HEK293 (cell line): ENCODE results near the gene ARL3.

ENCODE experiments used
- HOXD13 ChIP-seq: sonication (generic); formaldehyde crosslinking; IDR thresholded peaks from 2 replicates; pipeline ENCODE4 v1.8.0; 2022; ENCODE audit warnings: missing genetic modification reagents, borderline replicate concordance
- SP7 ChIP-seq: fragments of 450-650 bp; formaldehyde crosslinking; IDR thresholded peaks from 2 replicates; pipeline ENCODE4 v1.5.1; 2016; ENCODE audit warnings: missing biosample characterization, missing genetic modification characterization
- ZBTB1 ChIP-seq: fragments of 450-650 bp; formaldehyde crosslinking; IDR thresholded peaks from 2 replicates; pipeline ENCODE4 v1.5.1; 2016; ENCODE audit warnings: missing biosample characterization, missing genetic modification characterization
- ZFP69B ChIP-seq: fragments of 450-650 bp; formaldehyde crosslinking; IDR thresholded peaks from 2 replicates; pipeline ENCODE4 v1.5.1; 2016; ENCODE audit warnings: missing biosample characterization, missing genetic modification characterization
- ZNF112 ChIP-seq: fragments of 450-650 bp; formaldehyde crosslinking; IDR thresholded peaks from 2 replicates; pipeline ENCODE4 v1.5.0; 2017; ENCODE audit warnings: missing biosample characterization, missing genetic modification characterization
- ZNF155 ChIP-seq: fragments of 450-650 bp; formaldehyde crosslinking; IDR thresholded peaks from 2 replicates; pipeline ENCODE4 v1.5.1; 2016; ENCODE audit warnings: missing biosample characterization, missing genetic modification characterization
- ZNF214 ChIP-seq: fragments of 450-650 bp; formaldehyde crosslinking; IDR thresholded peaks from 2 replicates; pipeline ENCODE4 v1.5.1; 2017; ENCODE audit warnings: missing biosample characterization, mild to moderate bottlenecking, missing genetic modification characterization, borderline replicate concordance
- ZNF266 ChIP-seq: fragments of 450-650 bp; formaldehyde crosslinking; IDR thresholded peaks from 2 replicates; pipeline ENCODE4 v1.5.1; 2016; ENCODE audit warnings: missing biosample characterization, missing genetic modification characterization, low read depth
- ZNF391 ChIP-seq: fragments of 450-650 bp; formaldehyde crosslinking; IDR thresholded peaks from 2 replicates; pipeline ENCODE4 v1.5.1; 2016; ENCODE audit warnings: low read depth, missing biosample characterization, missing genetic modification characterization, borderline replicate concordance
- ZNF48 ChIP-seq: fragments of 450-650 bp; formaldehyde crosslinking; IDR thresholded peaks from 2 replicates; pipeline ENCODE4 v1.5.1; 2016; ENCODE audit warnings: missing biosample characterization, missing genetic modification characterization
- ZNF530 ChIP-seq: fragments of 450-650 bp; formaldehyde crosslinking; IDR thresholded peaks from 2 replicates; pipeline ENCODE4 v1.5.1; 2016; ENCODE audit warnings: low read depth, missing biosample characterization, missing genetic modification characterization
- ZNF600 ChIP-seq: fragments of 450-650 bp; formaldehyde crosslinking; IDR thresholded peaks from 2 replicates; pipeline ENCODE4 v1.5.1; 2016; ENCODE audit warnings: missing biosample characterization, missing genetic modification characterization
- ZNF621 ChIP-seq: fragments of 450-650 bp; formaldehyde crosslinking; IDR thresholded peaks from 2 replicates; pipeline ENCODE4 v1.5.1; 2017; ENCODE audit warnings: missing biosample characterization, missing genetic modification characterization
- ZSCAN23 ChIP-seq: fragments of 450-650 bp; formaldehyde crosslinking; IDR thresholded peaks from 2 replicates; pipeline ENCODE4 v1.5.1; 2016; ENCODE audit warnings: missing biosample characterization, missing genetic modification characterization
- TF ChIP-seq, protein P1 (sequence below): fragments of 450-650 bp; formaldehyde crosslinking; IDR thresholded peaks from 2 replicates; pipeline ENCODE4 v1.5.1; 2016; ENCODE audit warnings: missing biosample characterization, missing genetic modification characterization
- TF ChIP-seq, protein P2 (sequence below): fragments of 450-650 bp; formaldehyde crosslinking; IDR thresholded peaks from 2 replicates; pipeline ENCODE4; 2016; ENCODE audit warnings: missing biosample characterization, missing genetic modification characterization
- TF ChIP-seq, protein P3 (sequence below): fragments of 450-650 bp; formaldehyde crosslinking; IDR thresholded peaks from 2 replicates; pipeline ENCODE4 v1.5.1; 2016; ENCODE audit warnings: missing biosample characterization, missing genetic modification characterization
- TF ChIP-seq, protein P4 (sequence below): fragments of 450-650 bp; formaldehyde crosslinking; IDR thresholded peaks from 2 replicates; pipeline ENCODE4 v1.5.1; 2016; ENCODE audit warnings: missing biosample characterization, missing genetic modification characterization
- TF ChIP-seq, protein P5 (sequence below): fragments of 450-650 bp; formaldehyde crosslinking; IDR thresholded peaks from 2 replicates; pipeline ENCODE4 v1.5.1; 2016; ENCODE audit warnings: missing biosample characterization, missing genetic modification characterization
- TF ChIP-seq, protein P6 (sequence below): fragments of 450-650 bp; formaldehyde crosslinking; IDR thresholded peaks from 2 replicates; pipeline ENCODE4 v1.5.1; 2016; ENCODE audit warnings: missing biosample characterization, missing genetic modification characterization
- TF ChIP-seq, protein P7 (sequence below): fragments of 450-650 bp; formaldehyde crosslinking; conservative IDR thresholded peaks from 2 replicates; pipeline ENCODE4 v1.5.1; 2016; ENCODE audit warnings: low read depth, missing biosample characterization, missing genetic modification characterization

Gene ARL3

DNA sequence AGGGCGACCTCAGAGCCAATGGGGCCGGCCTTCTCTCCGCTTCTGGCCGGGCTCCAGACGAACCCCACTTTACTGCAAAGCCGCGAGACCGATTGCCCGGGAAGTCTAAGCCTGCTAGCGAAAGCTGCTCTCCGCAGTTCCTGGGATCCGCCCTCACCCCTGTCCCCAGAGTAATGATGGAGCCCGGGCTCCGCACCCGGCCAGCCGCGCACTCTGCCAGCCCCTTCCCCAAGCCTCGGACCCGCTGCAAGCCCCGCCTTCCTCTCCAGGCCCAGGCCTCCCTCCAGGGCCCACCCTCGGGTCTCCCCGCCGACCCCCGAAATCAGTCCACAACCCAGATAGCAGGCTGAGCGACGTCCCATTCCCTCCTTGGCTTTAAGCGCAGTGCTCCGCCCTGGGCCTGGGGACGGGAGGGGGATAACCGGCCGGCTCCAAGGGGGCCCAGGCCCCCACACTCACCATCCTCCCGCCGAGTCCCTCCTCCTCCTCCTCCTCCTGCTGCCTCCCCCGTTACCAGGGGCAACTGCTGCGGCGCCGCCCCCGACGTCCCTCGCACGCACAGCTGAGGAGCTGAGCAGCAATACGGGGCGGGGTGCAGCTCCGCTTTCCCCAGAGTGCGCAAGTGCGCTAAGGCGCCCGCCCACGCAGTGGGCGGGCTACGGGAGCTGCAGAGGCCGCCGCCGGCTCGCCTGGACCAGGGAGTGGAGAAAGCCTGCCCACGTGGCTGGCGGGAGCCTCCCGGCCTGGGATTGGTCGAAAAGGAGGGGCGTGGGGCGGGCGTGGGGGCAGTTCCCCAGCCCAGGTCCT, at the start of gene ARL3 (continued):
- TF ChIP-seq, protein P1, sequence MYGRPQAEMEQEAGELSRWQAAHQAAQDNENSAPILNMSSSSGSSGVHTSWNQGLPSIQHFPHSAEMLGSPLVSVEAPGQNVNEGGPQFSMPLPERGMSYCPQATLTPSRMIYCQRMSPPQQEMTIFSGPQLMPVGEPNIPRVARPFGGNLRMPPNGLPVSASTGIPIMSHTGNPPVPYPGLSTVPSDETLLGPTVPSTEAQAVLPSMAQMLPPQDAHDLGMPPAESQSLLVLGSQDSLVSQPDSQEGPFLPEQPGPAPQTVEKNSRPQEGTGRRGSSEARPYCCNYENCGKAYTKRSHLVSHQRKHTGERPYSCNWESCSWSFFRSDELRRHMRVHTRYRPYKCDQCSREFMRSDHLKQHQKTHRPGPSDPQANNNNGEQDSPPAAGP (tag by site-specific recombination), result peak; percentile 45; the same call in 1 of the 2 replicates
- TF ChIP-seq ZNF530 (tag by site-specific recombination) (no peak), ZNF155 (tag by site-specific recombination) (no peak), ZBTB1 (tag by site-specific recombination) (peak; percentile 24; the same call in 1 of the 2 replicates), ZSCAN23 (tag by site-specific recombination) (peak; percentile 57; the same call in 1 of the 2 replicates), ZNF48 (tag by site-specific recombination) (no peak), ZNF600 (tag by site-specific recombination) (peak; percentile 95), ZNF214 (tag by site-specific recombination) (no peak), SP7 (tag by site-specific recombination) (peak; percentile 78), ZFP69B (tag by site-specific recombination) (peak; percentile 94), ZNF112 (tag by site-specific recombination) (no peak), HOXD13 (CRISPR knock-in tag) (no peak), ZNF266 (tag by site-specific recombination) (no peak), ZNF621 (tag by site-specific recombination) (no peak), ZNF391 (tag by site-specific recombination) (peak; percentile 87; the same call in 1 of the 2 replicates)
- TF ChIP-seq, protein P2, sequence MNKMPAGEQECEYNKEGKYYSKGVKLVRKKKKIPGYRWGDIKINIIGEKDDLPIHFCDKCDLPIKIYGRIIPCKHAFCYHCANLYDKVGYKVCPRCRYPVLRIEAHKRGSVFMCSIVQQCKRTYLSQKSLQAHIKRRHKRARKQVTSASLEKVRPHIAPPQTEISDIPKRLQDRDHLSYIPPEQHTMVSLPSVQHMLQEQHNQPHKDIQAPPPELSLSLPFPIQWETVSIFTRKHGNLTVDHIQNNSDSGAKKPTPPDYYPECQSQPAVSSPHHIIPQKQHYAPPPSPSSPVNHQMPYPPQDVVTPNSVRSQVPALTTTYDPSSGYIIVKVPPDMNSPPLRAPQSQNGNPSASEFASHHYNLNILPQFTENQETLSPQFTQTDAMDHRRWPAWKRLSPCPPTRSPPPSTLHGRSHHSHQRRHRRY (tag by site-specific recombination), result no peak
- TF ChIP-seq, protein P3, sequence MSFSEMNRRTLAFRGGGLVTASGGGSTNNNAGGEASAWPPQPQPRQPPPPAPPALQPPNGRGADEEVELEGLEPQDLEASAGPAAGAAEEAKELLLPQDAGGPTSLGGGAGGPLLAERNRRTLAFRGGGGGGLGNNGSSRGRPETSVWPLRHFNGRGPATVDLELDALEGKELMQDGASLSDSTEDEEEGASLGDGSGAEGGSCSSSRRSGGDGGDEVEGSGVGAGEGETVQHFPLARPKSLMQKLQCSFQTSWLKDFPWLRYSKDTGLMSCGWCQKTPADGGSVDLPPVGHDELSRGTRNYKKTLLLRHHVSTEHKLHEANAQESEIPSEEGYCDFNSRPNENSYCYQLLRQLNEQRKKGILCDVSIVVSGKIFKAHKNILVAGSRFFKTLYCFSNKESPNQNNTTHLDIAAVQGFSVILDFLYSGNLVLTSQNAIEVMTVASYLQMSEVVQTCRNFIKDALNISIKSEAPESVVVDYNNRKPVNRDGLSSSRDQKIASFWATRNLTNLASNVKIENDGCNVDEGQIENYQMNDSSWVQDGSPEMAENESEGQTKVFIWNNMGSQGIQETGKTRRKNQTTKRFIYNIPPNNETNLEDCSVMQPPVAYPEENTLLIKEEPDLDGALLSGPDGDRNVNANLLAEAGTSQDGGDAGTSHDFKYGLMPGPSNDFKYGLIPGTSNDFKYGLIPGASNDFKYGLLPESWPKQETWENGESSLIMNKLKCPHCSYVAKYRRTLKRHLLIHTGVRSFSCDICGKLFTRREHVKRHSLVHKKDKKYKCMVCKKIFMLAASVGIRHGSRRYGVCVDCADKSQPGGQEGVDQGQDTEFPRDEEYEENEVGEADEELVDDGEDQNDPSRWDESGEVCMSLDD (tag by site-specific recombination), result peak; percentile 98
- TF ChIP-seq, protein P4, sequence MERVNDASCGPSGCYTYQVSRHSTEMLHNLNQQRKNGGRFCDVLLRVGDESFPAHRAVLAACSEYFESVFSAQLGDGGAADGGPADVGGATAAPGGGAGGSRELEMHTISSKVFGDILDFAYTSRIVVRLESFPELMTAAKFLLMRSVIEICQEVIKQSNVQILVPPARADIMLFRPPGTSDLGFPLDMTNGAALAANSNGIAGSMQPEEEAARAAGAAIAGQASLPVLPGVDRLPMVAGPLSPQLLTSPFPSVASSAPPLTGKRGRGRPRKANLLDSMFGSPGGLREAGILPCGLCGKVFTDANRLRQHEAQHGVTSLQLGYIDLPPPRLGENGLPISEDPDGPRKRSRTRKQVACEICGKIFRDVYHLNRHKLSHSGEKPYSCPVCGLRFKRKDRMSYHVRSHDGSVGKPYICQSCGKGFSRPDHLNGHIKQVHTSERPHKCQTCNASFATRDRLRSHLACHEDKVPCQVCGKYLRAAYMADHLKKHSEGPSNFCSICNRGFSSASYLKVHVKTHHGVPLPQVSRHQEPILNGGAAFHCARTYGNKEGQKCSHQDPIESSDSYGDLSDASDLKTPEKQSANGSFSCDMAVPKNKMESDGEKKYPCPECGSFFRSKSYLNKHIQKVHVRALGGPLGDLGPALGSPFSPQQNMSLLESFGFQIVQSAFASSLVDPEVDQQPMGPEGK (tag by site-specific recombination), result peak; percentile 100
- TF ChIP-seq, protein P5, sequence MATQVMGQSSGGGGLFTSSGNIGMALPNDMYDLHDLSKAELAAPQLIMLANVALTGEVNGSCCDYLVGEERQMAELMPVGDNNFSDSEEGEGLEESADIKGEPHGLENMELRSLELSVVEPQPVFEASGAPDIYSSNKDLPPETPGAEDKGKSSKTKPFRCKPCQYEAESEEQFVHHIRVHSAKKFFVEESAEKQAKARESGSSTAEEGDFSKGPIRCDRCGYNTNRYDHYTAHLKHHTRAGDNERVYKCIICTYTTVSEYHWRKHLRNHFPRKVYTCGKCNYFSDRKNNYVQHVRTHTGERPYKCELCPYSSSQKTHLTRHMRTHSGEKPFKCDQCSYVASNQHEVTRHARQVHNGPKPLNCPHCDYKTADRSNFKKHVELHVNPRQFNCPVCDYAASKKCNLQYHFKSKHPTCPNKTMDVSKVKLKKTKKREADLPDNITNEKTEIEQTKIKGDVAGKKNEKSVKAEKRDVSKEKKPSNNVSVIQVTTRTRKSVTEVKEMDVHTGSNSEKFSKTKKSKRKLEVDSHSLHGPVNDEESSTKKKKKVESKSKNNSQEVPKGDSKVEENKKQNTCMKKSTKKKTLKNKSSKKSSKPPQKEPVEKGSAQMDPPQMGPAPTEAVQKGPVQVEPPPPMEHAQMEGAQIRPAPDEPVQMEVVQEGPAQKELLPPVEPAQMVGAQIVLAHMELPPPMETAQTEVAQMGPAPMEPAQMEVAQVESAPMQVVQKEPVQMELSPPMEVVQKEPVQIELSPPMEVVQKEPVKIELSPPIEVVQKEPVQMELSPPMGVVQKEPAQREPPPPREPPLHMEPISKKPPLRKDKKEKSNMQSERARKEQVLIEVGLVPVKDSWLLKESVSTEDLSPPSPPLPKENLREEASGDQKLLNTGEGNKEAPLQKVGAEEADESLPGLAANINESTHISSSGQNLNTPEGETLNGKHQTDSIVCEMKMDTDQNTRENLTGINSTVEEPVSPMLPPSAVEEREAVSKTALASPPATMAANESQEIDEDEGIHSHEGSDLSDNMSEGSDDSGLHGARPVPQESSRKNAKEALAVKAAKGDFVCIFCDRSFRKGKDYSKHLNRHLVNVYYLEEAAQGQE (tag by site-specific recombination), result peak; percentile 63
- TF ChIP-seq, protein P6, sequence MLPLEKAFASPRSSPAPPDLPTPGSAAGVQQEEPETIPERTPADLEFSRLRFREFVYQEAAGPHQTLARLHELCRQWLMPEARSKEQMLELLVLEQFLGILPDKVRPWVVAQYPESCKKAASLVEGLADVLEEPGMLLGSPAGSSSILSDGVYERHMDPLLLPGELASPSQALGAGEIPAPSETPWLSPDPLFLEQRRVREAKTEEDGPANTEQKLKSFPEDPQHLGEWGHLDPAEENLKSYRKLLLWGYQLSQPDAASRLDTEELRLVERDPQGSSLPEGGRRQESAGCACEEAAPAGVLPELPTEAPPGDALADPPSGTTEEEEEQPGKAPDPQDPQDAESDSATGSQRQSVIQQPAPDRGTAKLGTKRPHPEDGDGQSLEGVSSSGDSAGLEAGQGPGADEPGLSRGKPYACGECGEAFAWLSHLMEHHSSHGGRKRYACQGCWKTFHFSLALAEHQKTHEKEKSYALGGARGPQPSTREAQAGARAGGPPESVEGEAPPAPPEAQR (tag by site-specific recombination), result 0 out of 2 replicates have a peak, but pooled peaks have one; percentile 18
- TF ChIP-seq, protein P7, sequence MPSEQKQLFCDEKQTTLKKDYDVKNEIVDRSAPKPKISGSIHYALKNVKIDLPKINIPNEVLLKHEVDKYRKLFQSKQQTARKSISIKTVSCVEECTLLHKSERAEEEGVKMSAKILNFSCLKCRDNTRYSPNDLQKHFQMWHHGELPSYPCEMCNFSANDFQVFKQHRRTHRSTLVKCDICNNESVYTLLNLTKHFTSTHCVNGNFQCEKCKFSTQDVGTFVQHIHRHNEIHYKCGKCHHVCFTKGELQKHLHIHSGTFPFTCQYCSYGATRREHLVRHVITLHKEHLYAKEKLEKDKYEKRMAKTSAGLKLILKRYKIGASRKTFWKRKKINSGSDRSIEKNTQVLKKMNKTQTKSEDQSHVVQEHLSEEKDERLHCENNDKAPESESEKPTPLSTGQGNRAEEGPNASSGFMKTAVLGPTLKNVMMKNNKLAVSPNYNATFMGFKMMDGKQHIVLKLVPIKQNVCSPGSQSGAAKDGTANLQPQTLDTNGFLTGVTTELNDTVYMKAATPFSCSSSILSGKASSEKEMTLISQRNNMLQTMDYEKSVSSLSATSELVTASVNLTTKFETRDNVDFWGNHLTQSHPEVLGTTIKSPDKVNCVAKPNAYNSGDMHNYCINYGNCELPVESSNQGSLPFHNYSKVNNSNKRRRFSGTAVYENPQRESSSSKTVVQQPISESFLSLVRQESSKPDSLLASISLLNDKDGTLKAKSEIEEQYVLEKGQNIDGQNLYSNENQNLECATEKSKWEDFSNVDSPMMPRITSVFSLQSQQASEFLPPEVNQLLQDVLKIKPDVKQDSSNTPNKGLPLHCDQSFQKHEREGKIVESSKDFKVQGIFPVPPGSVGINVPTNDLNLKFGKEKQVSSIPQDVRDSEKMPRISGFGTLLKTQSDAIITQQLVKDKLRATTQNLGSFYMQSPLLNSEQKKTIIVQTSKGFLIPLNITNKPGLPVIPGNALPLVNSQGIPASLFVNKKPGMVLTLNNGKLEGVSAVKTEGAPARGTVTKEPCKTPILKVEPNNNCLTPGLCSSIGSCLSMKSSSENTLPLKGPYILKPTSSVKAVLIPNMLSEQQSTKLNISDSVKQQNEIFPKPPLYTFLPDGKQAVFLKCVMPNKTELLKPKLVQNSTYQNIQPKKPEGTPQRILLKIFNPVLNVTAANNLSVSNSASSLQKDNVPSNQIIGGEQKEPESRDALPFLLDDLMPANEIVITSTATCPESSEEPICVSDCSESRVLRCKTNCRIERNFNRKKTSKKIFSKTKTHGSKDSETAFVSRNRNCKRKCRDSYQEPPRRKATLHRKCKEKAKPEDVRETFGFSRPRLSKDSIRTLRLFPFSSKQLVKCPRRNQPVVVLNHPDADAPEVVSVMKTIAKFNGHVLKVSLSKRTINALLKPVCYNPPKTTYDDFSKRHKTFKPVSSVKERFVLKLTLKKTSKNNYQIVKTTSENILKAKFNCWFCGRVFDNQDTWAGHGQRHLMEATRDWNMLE (tag by site-specific recombination), result no peak
